SK-N-SH (cell line): ENCODE results near the gene PHC3. TPM values are rescaled to one million over a fixed set of nuclear protein-coding genes. Genes with fewer than 3 reads are reported as not detected.

Source experiments
- CTCF ChIA-PET: fragments of 300-600, 350-600 bp; formaldehyde crosslinking; extraction: SDS; loops from one replicate; lab custom pipeline; 2021; lab: Yijun Ruan, JAX
- POLR2A ChIA-PET: fragments of 350-600 bp; sonication (Branson Sonifier 250); formaldehyde crosslinking; extraction: SDS; loops from one replicate; lab custom pipeline; 2020; ENCODE audit warnings: antibody characterized with exemption, inconsistent platforms; lab: Yijun Ruan, JAX
- DNase-seq: peaks from one replicate; pipeline ENCODE4 v3.0.0; 2012
- H2AFZ ChIP-seq: fragments of 200-600 bp; sonication (generic); 2 replicates; pipeline ENCODE4 v1.8.1; 2016; ENCODE audit warnings: antibody characterized with exemption, mild to moderate bottlenecking, low read depth
- H3F3A ChIP-seq: fragments of 200-600 bp; sonication (generic); replicated peaks from 2 replicates; pipeline ENCODE3; 2016; ENCODE audit warnings: antibody characterized with exemption, mild to moderate bottlenecking; ENCODE audit not compliant: insufficient read depth
- H3K27ac ChIP-seq, 2 experiments: fragments of 200-500 bp in 1 of 2; fragments of 200-600 bp in 1 of 2; sonication (Bioruptor generic) in 1 of 2; sonication (generic), shearing (Covaris generic) in 1 of 2; 2 replicates each; pipeline versions ENCODE4 v1.5.1 to v1.6.1; 2014 to 2016; ENCODE audit warnings: low read depth in 2 of 2, inconsistent platforms in 1 of 2, low read length in 1 of 2, mild to moderate bottlenecking in 1 of 2, mixed read lengths in 1 of 2
- H3K27me3 ChIP-seq: fragments of 200-600 bp; sonication (generic), shearing (Covaris generic); 2 replicates; pipeline ENCODE4 v1.6.1; 2016; ENCODE audit warnings: mixed run types; ENCODE audit not compliant: insufficient read depth
- H3K36me3 ChIP-seq, 2 experiments: fragments of 200-500 bp in 1 of 2; fragments of 200-600 bp in 1 of 2; sonication (Bioruptor generic) in 1 of 2; sonication (generic) in 1 of 2; replicated peaks in 1 of 2; 2 replicates each; pipeline versions ENCODE3 to v1.5.1; 2014 to 2016; ENCODE audit warnings: low read length in 1 of 2, mild to moderate bottlenecking in 1 of 2; ENCODE audit not compliant: insufficient read depth in 2 of 2, control insufficient read depth in 1 of 2
- H3K4me1 ChIP-seq, 2 experiments: fragments of 200-500 bp in 1 of 2; fragments of 200-600 bp in 1 of 2; sonication (Bioruptor generic) in 1 of 2; sonication (generic), shearing (Covaris generic) in 1 of 2; 2 replicates each; pipeline versions ENCODE4 v1.5.1 to v1.6.1; 2014 to 2016; ENCODE audit warnings: low read depth in 1 of 2, low read length in 1 of 2, mixed run types in 1 of 2; ENCODE audit not compliant: insufficient read depth in 2 of 2, control insufficient read depth in 1 of 2
- H3K4me2 ChIP-seq: fragments of 200-600 bp; sonication (generic), shearing (Covaris generic); 2 replicates; pipeline ENCODE4 v1.6.1; 2017; ENCODE audit warnings: mixed run types
- H3K4me3 ChIP-seq, 2 experiments: fragments of 200-500 bp in 1 of 2; fragments of 200-600 bp in 1 of 2; sonication (Bioruptor generic) in 1 of 2; sonication (generic), shearing (Covaris generic) in 1 of 2; 2 replicates each; pipeline versions ENCODE4 v1.5.1 to v1.8.1; 2014 to 2016; ENCODE audit warnings: low read depth in 2 of 2, inconsistent platforms in 1 of 2, low read length in 1 of 2, mild to moderate bottlenecking in 1 of 2, mixed read lengths in 1 of 2, moderate library complexity in 1 of 2
- H3K79me2 ChIP-seq: fragments of 200-600 bp; sonication (generic); 2 replicates; pipeline ENCODE4 v1.8.1; 2017; ENCODE audit warnings: mild to moderate bottlenecking; ENCODE audit not compliant: insufficient read depth
- H3K9ac ChIP-seq: fragments of 200-600 bp; sonication (generic); 2 replicates; pipeline ENCODE4 v1.6.1; 2017; ENCODE audit warnings: mixed run types
- H3K9me2 ChIP-seq: fragments of 200-600 bp; sonication (generic); 2 replicates; pipeline ENCODE4 v1.6.1; 2017; ENCODE audit warnings: mixed run types
- H3K9me3 ChIP-seq: fragments of 200-600 bp; sonication (generic); 2 replicates; pipeline ENCODE4 v1.6.1; 2017; ENCODE audit warnings: mixed run types, mild to moderate bottlenecking, moderate library complexity
- H4K20me1 ChIP-seq: fragments of 200-600 bp; sonication (generic); 2 replicates; pipeline ENCODE4 v1.6.1; 2017; ENCODE audit warnings: mild to moderate bottlenecking, mixed run types; ENCODE audit not compliant: insufficient read depth
- CHD2 ChIP-seq: fragments of 150-350 bp; IDR thresholded peaks from 2 replicates; pipeline ENCODE4 v1.6.1; 2018; ENCODE audit warnings: low read length; ENCODE audit not compliant: partially characterized antibody
- EP300 ChIP-seq, 2 experiments: IDR thresholded peaks; 2 replicates each; pipeline versions ENCODE4 v1.4.0 to v1.6.1; 2012; ENCODE audit warnings: borderline replicate concordance in 1 of 2, low read depth in 1 of 2, low read length in 1 of 2
- FOSL2 ChIP-seq: IDR thresholded peaks from 2 replicates; pipeline ENCODE4 v1.4.0; 2012; ENCODE audit warnings: low read depth, mild to moderate bottlenecking, moderate library complexity, borderline replicate concordance
- FOXJ3 ChIP-seq: sonication (generic); formaldehyde crosslinking; IDR thresholded peaks from 2 replicates; pipeline ENCODE4 v1.5.1; 2020; ENCODE audit warnings: mild to moderate bottlenecking, missing genetic modification reagents
- GATA2 ChIP-seq: sonication (generic); formaldehyde crosslinking; IDR thresholded peaks from 2 replicates; pipeline ENCODE4 v1.5.0; 2020; ENCODE audit warnings: mild to moderate bottlenecking, missing genetic modification reagents
- JUND ChIP-seq: IDR thresholded peaks from 2 replicates; pipeline ENCODE4 v1.4.0; 2012
- MEF2A ChIP-seq: IDR thresholded peaks from 2 replicates; pipeline ENCODE4 v1.4.0; 2012; ENCODE audit warnings: low read depth, borderline replicate concordance
- NFIC ChIP-seq: IDR thresholded peaks from 2 replicates; pipeline ENCODE4 v1.4.0; 2012; ENCODE audit warnings: borderline replicate concordance
- RAD21 ChIP-seq: IDR thresholded peaks from 2 replicates; pipeline ENCODE4 v1.6.1; 2012; ENCODE audit warnings: mild to moderate bottlenecking, low read length
- RCOR1 ChIP-seq: fragments of 150-350 bp; IDR thresholded peaks from 2 replicates; pipeline ENCODE4 v1.6.1; 2017; ENCODE audit warnings: antibody characterized with exemption, low read length
- SIN3A ChIP-seq: IDR thresholded peaks from 2 replicates; pipeline ENCODE4 v1.6.1; 2012; ENCODE audit warnings: low read depth, mild to moderate bottlenecking, low read length, moderate library complexity, borderline replicate concordance
- TAF1 ChIP-seq: IDR thresholded peaks from 2 replicates; pipeline ENCODE4 v1.6.1; 2012; ENCODE audit warnings: low read depth, mild to moderate bottlenecking, low read length, moderate library complexity, borderline replicate concordance
- YY1 ChIP-seq: IDR thresholded peaks from 2 replicates; pipeline ENCODE4 v1.4.0; 2012; ENCODE audit warnings: low read depth, mild to moderate bottlenecking
- polyA plus RNA-seq, 3 experiments: library from polyadenylated mRNA; depleted of rRNA; stranded (reverse); fragments of >200 nt; gene quantifications; 2 replicates each; pipeline ENCODE4 v1.2.3, GENCODE V29; 2012
- TF ChIP-seq, protein P1 (sequence below): IDR thresholded peaks from 2 replicates; pipeline ENCODE4 v1.4.0; 2012; ENCODE audit warnings: low read depth, borderline replicate concordance
- TF ChIP-seq, protein P2 (sequence below): IDR thresholded peaks from 2 replicates; pipeline ENCODE4; 2012
- TF ChIP-seq, protein P3 (sequence below): IDR thresholded peaks from 2 replicates; pipeline ENCODE4 v1.4.0; 2012; ENCODE audit warnings: low read depth
- TF ChIP-seq, protein P4 (sequence below): fragments of 150-350 bp; IDR thresholded peaks from 2 replicates; pipeline ENCODE4 v1.6.1; 2016; ENCODE audit warnings: mild to moderate bottlenecking, low read depth, low read length
- TF ChIP-seq, protein P5 (sequence below): IDR thresholded peaks from 2 replicates; pipeline ENCODE4 v1.6.1; 2012; ENCODE audit warnings: mild to moderate bottlenecking, low read depth, low read length, moderate library complexity

PHC3 gene
- polyA plus RNA-seq, 1 of the 3 experiments (the other 2 are of a cell fraction), result 9.2 TPM

DNA sequence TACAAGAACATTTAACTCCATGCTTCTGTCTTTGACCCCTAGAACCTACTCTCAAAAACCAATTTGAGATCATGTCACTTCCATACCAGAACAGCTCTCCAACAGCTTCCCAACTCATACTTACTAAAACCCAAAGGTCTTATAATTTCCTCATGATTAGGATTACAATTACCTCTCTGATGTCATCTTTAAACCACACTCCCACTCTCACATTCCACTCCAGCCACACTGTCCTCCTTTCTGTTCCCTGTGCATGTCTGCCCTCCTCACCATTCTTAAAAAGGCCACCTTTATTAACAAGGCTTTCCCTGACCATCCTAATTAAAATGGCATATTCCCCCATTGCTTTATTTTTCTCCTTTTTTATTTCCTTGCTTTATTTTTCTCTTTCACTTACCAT is 18.9 kb downstream of the PHC3 start:
- Histone ChIP-seq H3K27me3 (no peaks in the 10 kb centered on the region), H3F3A (no peaks in the 10 kb centered on the region), H4K20me1 (peaks cover 11% of the 10 kb centered on the region), H3K9me2 (no peaks in the 10 kb centered on the region), H2AFZ (no peak overlapping the region), H3K27ac (no peak overlapping the region), H3K4me1 (no peaks in the 10 kb centered on the region), H3K79me2 (peaks cover 96% of the 10 kb centered on the region), H3K36me3 (peaks cover 19 to 67% of the 10 kb centered on the region in 2 experiments), H3K4me2 (no peak overlapping the region), H3K9ac (no peak overlapping the region), H3K9me3 (no peaks in the 10 kb centered on the region)
- TF ChIP-seq JUND, result no peak
- no peak for TF ChIP-seq YY1
- no peak for TF ChIP-seq FOSL2
- TF ChIP-seq, protein P1, sequence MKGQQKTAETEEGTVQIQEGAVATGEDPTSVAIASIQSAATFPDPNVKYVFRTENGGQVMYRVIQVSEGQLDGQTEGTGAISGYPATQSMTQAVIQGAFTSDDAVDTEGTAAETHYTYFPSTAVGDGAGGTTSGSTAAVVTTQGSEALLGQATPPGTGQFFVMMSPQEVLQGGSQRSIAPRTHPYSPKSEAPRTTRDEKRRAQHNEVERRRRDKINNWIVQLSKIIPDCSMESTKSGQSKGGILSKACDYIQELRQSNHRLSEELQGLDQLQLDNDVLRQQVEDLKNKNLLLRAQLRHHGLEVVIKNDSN, result no peak
- no peak for TF ChIP-seq GATA2 (CRISPR knock-in tag)
- TF ChIP-seq FOXJ3 (CRISPR knock-in tag), result no peak
- TF ChIP-seq TAF1, result no peak
- TF ChIP-seq, protein P2, sequence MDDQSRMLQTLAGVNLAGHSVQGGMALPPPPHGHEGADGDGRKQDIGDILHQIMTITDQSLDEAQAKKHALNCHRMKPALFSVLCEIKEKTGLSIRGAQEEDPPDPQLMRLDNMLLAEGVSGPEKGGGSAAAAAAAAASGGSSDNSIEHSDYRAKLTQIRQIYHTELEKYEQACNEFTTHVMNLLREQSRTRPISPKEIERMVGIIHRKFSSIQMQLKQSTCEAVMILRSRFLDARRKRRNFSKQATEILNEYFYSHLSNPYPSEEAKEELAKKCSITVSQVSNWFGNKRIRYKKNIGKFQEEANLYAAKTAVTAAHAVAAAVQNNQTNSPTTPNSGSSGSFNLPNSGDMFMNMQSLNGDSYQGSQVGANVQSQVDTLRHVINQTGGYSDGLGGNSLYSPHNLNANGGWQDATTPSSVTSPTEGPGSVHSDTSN, result no peak
- TF ChIP-seq EP300 (IDR thresholded peaks at IDR 0.05; ENCODE audit: borderline replicate concordance in 1 of 2, low read depth in 1 of 2, low read length in 1 of 2), result no peak
- TF ChIP-seq RCOR1, result no peak
- no peak for TF ChIP-seq RAD21
- TF ChIP-seq, protein P3, sequence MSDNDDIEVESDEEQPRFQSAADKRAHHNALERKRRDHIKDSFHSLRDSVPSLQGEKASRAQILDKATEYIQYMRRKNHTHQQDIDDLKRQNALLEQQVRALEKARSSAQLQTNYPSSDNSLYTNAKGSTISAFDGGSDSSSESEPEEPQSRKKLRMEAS, result no peak
- TF ChIP-seq NFIC, result no peak
- no peak for TF ChIP-seq SIN3A
- no peak for TF ChIP-seq MEF2A
- TF ChIP-seq, protein P4, sequence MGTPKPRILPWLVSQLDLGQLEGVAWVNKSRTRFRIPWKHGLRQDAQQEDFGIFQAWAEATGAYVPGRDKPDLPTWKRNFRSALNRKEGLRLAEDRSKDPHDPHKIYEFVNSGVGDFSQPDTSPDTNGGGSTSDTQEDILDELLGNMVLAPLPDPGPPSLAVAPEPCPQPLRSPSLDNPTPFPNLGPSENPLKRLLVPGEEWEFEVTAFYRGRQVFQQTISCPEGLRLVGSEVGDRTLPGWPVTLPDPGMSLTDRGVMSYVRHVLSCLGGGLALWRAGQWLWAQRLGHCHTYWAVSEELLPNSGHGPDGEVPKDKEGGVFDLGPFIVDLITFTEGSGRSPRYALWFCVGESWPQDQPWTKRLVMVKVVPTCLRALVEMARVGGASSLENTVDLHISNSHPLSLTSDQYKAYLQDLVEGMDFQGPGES, result no peak
- TF ChIP-seq CHD2, result no peak
- TF ChIP-seq, protein P5, sequence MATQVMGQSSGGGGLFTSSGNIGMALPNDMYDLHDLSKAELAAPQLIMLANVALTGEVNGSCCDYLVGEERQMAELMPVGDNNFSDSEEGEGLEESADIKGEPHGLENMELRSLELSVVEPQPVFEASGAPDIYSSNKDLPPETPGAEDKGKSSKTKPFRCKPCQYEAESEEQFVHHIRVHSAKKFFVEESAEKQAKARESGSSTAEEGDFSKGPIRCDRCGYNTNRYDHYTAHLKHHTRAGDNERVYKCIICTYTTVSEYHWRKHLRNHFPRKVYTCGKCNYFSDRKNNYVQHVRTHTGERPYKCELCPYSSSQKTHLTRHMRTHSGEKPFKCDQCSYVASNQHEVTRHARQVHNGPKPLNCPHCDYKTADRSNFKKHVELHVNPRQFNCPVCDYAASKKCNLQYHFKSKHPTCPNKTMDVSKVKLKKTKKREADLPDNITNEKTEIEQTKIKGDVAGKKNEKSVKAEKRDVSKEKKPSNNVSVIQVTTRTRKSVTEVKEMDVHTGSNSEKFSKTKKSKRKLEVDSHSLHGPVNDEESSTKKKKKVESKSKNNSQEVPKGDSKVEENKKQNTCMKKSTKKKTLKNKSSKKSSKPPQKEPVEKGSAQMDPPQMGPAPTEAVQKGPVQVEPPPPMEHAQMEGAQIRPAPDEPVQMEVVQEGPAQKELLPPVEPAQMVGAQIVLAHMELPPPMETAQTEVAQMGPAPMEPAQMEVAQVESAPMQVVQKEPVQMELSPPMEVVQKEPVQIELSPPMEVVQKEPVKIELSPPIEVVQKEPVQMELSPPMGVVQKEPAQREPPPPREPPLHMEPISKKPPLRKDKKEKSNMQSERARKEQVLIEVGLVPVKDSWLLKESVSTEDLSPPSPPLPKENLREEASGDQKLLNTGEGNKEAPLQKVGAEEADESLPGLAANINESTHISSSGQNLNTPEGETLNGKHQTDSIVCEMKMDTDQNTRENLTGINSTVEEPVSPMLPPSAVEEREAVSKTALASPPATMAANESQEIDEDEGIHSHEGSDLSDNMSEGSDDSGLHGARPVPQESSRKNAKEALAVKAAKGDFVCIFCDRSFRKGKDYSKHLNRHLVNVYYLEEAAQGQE, result no peak
- TF ChIP-seq, all 33 proteins: peak for 0
- ChIA-PET POLR2A (no interaction called here), CTCF (interaction anchor here (1.0 kb wide), 2 partner anchors 10 to 298 kb away, joined by 3 to 4 read pairs; no protein-coding TSS in a partner anchor)
- H3K4me3 ChIP-seq, result no peak overlapping the region
- DNase-seq, result no peak
